Testis (tissue), 3 donors: Measurements from ENCODE around the gene PRRG3. TPM values are rescaled to one million over a fixed set of nuclear protein-coding genes. Genes with fewer than 3 reads are reported as not detected.

Experiments used
- DNase-seq: peaks from one replicate; pipeline ENCODE4 v3.0.0-alpha.2; 2019
- H3K27ac ChIP-seq, 2 donors: fragments of 200-600 bp; sonication (generic); one replicate each; pipeline ENCODE4 v1.5.1; 2019
- H3K27me3 ChIP-seq: fragments of 200-600 bp; sonication (generic); one replicate; pipeline ENCODE4 v1.5.1; 2019
- H3K36me3 ChIP-seq: fragments of 200-600 bp; sonication (generic); one replicate; pipeline ENCODE4 v1.5.1; 2017; ENCODE audit warnings: low read depth; ENCODE audit errors: missing control alignments
- H3K4me1 ChIP-seq: fragments of 200-600 bp; sonication (generic); one replicate; pipeline ENCODE4 v1.5.1; 2019
- H3K4me3 ChIP-seq, 2 donors: fragments of 200-600 bp; sonication (generic); one replicate each; pipeline ENCODE4 v1.5.1; 2017 to 2019
- H3K9me3 ChIP-seq: fragments of 200-600 bp; sonication (generic); one replicate; pipeline ENCODE4 v1.5.1; 2017
- POLR2A ChIP-seq: fragments of 450-650 bp; IDR thresholded peaks from one replicate; pipeline ENCODE4 v1.6.1; 2017; ENCODE audit warnings: antibody characterized with exemption, mild to moderate bottlenecking, moderate library complexity
- WGBS, 2 donors: methylation state at CpG; one replicate each; pipeline ENCODE4 v1.1.5; 2018; 5-methylcytosine and 5-hydroxymethylcytosine counted together
- intact Hi-C: fragments of 100-400 bp; cut with DNase I; formaldehyde crosslinking; loops from one replicate; pipeline ENCODE4 v1.15.1; 2023; ENCODE audit warnings: low total_unique reads
- polyA plus RNA-seq: library from polyadenylated mRNA; stranded (reverse); fragments of 350-450 nt; fragmentation: Illumina TruSeq; extraction: RNeasy Lipid Tissue Mini Kit (QIAGEN cat#74804); gene quantifications from one replicate; pipeline ENCODE4 v1.2.3, GENCODE V29; 2014; ENCODE audit warnings: low read depth, low replicate concordance; ENCODE audit not compliant: insufficient read depth
- total RNA-seq, 2 donors: library from RNA; depleted of rRNA; stranded (reverse); fragments of >200 nt; gene quantifications; one replicate each; pipeline ENCODE4 v1.2.3, GENCODE V29; 2016
- TF ChIP-seq, protein P1 (sequence below), 3 experiments: fragments of 450-650 bp in 2 of 3; fragments of 200-600 bp in 1 of 3; sonication (generic) in 1 of 3; IDR thresholded peaks; one replicate each; pipeline ENCODE4 v1.5.1; 2016 to 2019; ENCODE audit warnings: antibody characterized with exemption in 3 of 3, mild to moderate bottlenecking in 2 of 3, moderate library complexity in 1 of 3

Gene PRRG3
- total and polyA plus RNA-seq, 3 donors from 2014 or later = 0.94 to 2.2 (median 1.7) TPM

DNA sequence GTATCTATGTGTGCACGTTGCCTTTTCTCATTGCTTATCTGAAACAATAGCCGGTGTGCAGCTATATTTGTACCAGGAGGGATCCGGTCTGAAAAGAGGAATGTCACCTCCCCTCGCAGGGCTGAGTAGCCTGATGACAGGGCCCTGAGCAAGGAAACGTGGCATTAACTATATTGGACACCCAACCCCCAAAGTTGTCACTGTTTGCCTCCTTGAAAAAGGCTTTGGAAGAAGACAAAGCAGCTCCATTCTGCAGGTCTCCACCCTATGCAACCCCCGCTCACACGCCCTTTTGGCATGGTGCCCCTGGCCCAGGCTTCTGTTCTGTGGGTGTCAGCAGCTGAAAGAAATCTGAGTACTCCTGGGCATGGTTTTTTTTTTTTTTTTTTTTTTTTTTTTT is 8.2 kb downstream of the PRRG3 start:
- Histone ChIP-seq H3K36me3 (no peaks in the 10 kb centered on the region), H3K9me3 (no peaks in the 10 kb centered on the region), H3K27me3 (no peaks in the 10 kb centered on the region), H3K27ac (no peak overlapping the region), H3K4me3 (no peak overlapping the region), H3K4me1 (no peaks in the 10 kb centered on the region)
- intact Hi-C loops = no loop called here
- peak; percentile 43 for DNase-seq
- TF ChIP-seq, protein P1, sequence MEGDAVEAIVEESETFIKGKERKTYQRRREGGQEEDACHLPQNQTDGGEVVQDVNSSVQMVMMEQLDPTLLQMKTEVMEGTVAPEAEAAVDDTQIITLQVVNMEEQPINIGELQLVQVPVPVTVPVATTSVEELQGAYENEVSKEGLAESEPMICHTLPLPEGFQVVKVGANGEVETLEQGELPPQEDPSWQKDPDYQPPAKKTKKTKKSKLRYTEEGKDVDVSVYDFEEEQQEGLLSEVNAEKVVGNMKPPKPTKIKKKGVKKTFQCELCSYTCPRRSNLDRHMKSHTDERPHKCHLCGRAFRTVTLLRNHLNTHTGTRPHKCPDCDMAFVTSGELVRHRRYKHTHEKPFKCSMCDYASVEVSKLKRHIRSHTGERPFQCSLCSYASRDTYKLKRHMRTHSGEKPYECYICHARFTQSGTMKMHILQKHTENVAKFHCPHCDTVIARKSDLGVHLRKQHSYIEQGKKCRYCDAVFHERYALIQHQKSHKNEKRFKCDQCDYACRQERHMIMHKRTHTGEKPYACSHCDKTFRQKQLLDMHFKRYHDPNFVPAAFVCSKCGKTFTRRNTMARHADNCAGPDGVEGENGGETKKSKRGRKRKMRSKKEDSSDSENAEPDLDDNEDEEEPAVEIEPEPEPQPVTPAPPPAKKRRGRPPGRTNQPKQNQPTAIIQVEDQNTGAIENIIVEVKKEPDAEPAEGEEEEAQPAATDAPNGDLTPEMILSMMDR (IDR thresholded peaks at IDR 0.05) = no peak
- no peak for TF ChIP-seq POLR2A
- WGBS, 2 donors = 18 to 34% methylated on average over 5 to 6 of the region's 7 CpGs

DNA sequence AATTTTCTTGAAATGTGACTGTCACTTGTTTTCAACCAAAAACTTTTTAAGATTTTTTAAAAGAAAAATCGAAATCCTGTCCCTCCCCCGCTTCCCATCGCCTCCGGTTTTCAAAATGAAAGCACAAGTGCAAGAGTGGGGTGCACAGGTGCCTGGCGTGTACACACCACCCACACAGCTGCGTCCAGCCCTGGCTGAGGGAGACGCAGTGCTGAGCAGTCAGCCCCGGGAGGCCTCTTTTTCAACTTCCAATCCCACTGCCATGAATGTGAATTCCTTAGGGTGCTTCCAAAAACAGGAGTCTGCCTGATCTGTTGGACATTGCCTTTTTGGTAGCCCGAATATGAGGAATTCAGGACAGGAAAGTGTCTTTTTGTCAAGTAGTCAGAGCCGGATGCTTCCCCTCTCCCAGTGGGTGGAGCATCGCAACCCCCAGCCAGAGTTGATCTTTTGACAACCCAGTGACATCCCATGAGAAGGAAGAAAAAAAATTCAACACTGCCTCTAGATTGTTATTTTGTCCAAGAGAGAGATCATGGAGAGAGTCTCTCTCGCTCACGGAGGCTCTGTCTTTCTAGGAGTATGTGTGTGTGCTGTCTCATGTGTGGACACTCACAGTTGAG is 8.9 kb downstream of the PRRG3 start:
- TF ChIP-seq POLR2A = no peak
- TF ChIP-seq, protein P1 (IDR thresholded peaks at IDR 0.05) = no peak
- Histone ChIP-seq H3K9me3 (no peaks in the 10 kb centered on the region), H3K4me3 (no peak overlapping the region), H3K27ac (no peak overlapping the region), H3K27me3 (no peaks in the 10 kb centered on the region), H3K36me3 (no peaks in the 10 kb centered on the region), H3K4me1 (no peaks in the 10 kb centered on the region)
- no peak for DNase-seq
- intact Hi-C loops = no loop called here
- WGBS, 2 donors = 61 to 65% methylated on average over 7 to 12 of the region's 13 CpGs

DNA sequence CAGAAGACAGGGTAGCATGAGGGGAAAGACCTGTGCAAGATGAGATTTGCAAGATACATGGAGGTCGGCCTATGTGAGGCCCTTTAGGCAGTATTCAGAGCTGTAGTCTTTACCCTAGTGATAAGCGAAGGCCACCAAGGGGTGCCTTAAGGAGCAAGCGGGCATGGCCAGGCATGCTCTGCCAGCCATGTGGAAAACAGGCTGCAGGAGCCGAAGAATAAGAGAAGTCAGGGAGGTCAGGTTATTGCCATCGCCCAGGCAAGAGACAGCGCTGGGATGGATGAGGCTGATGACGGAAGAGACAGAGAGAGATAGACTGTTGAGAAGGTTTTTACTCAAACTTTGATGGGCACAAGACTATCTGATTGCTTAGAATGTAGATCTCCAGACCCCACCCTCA is 13.6 kb downstream of the PRRG3 start:
- intact Hi-C loops = no loop called here
- DNase-seq = no peak
- no peak overlapping the region for H3K27ac ChIP-seq
- 93 to 98% methylated on average over 5 to 7 of the region's 7 CpGs for WGBS, 2 donors
- no peaks in the 10 kb centered on the region for H3K4me1 ChIP-seq
- no peaks in the 10 kb centered on the region for H3K36me3 ChIP-seq
- H3K4me3 ChIP-seq = no peak overlapping the region
- H3K27me3 ChIP-seq = no peaks in the 10 kb centered on the region
- no peaks in the 10 kb centered on the region for H3K9me3 ChIP-seq
- TF ChIP-seq POLR2A = no peak
- TF ChIP-seq, protein P1 (IDR thresholded peaks at IDR 0.05) = no peak

DNA sequence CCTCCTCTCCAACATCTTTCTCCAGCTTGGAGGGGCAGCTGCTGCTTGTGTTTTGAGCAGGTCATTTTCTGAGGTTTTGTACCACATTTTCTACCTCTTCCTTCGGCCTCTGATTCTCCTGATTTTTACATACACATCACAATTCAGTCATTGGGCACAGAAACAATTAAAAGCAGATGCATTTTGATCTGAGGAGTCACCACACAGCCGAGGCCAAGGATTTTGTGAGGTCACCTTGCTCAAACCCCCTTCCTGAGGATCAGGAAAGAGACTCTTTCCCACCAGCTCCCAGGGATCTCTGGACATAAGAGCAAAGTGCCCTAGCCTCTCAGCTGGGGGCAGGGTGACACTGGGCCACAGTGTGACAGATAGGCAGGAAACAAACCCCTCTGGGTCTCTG is 15.2 kb downstream of the PRRG3 start:
- Histone ChIP-seq H3K4me3 (no peak overlapping the region), H3K9me3 (no peaks in the 10 kb centered on the region), H3K36me3 (no peaks in the 10 kb centered on the region), H3K4me1 (no peaks in the 10 kb centered on the region), H3K27me3 (no peaks in the 10 kb centered on the region), H3K27ac (no peak overlapping the region)
- no peak for DNase-seq
- 89 to 90% methylated on average over 2 of the region's 2 CpGs for WGBS, 2 donors
- intact Hi-C loops = no loop called here
- no peak for TF ChIP-seq POLR2A
- TF ChIP-seq, protein P1 (IDR thresholded peaks at IDR 0.05) = no peak

DNA sequence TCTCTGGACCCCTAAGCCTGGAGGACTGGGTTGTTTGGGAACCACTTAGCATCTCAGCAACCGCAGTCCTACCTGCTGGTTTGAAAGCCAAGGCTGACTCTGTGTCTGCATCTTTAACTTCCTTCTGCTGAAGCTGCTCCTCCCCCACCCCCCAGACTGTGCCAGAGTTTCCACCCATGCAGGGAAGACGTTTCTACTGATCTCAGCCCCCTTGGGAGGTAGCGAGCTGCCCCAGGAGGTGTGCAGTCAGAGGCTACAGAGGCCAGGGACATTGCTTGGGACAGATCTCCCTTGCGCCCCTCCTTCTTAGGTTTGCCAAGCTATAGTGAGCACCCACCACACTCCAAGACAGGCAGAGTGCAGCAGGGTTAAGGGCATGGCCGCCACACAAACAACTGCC is 15.9 kb downstream of the PRRG3 start:
- TF ChIP-seq POLR2A = no peak
- TF ChIP-seq, protein P1 (IDR thresholded peaks at IDR 0.05) = no peak
- H3K4me1 ChIP-seq = no peaks in the 10 kb centered on the region
- no peak overlapping the region for H3K4me3 ChIP-seq
- H3K36me3 ChIP-seq = no peaks in the 10 kb centered on the region
- intact Hi-C loops = no loop called here
- H3K9me3 ChIP-seq = no peaks in the 10 kb centered on the region
- H3K27ac ChIP-seq = no peak overlapping the region
- WGBS, 2 donors = 66 to 80% methylated on average over 2 to 4 of the region's 5 CpGs
- no peaks in the 10 kb centered on the region for H3K27me3 ChIP-seq
- DNase-seq = no peak
